HT1080 (cell line): Measurements from ENCODE around the gene BRAT1. TPM values are rescaled to one million over a fixed set of nuclear protein-coding genes. Genes with fewer than 3 reads are reported as not detected.

Experiments
- DNase-seq: peaks from one replicate; pipeline ENCODE4 v3.0.0-alpha.2; 2015; ENCODE audit warnings: low read depth
- total RNA-seq: library from RNA; depleted of rRNA; stranded (reverse); fragments of >200 nt; shearing (Covaris generic); gene quantifications from 2 replicates; pipeline ENCODE4 v1.2.3, GENCODE V29; 2014

The BRAT1 gene
- total RNA-seq, 1 experiment from 2014 or later = 56.2 TPM

- no peak for DNase-seq
These were observed 29.4 kb downstream of the BRAT1 start for GRCh38 chr7:2525658-2526630.

GRCh38 chr7:2524808-2525657, 30.3 kb downstream of the BRAT1 start:
- no peak for DNase-seq

GRCh38 chr7:2523941-2524807, 31.1 kb downstream of the BRAT1 start:
- peak; percentile 50 for DNase-seq

GRCh38 chr7:2523461-2523936, 31.8 kb downstream of the BRAT1 start:
- DNase-seq = no peak

- no peak for DNase-seq
These were observed 32.4 kb downstream of the BRAT1 start for GRCh38 chr7:2522780-2523433.

GRCh38 chr7:2521952-2522591, 33.3 kb downstream of the BRAT1 start:
- peak; percentile 63 for DNase-seq

- no peak for DNase-seq
These were observed 34.0 kb downstream of the BRAT1 start for GRCh38 chr7:2521341-2521745.

GRCh38 chr7:2520761-2521290, 34.5 kb downstream of the BRAT1 start:
- DNase-seq = no peak

GRCh38 chr7:2520131-2520760, 35.1 kb downstream of the BRAT1 start:
- no peak for DNase-seq

GRCh38 chr7:2519119-2519930, 36.0 kb downstream of the BRAT1 start, which contains the start of gene LFNG:
Gene LFNG, plus strand, starts transcription at chr7:2519774. Its CDS starts 88 bp downstream, at chr7:2519862.
- peak; percentile 86 for DNase-seq

- no peak for DNase-seq
These were observed 36.6 kb downstream of the BRAT1 start for GRCh38 chr7:2518737-2519118.

GRCh38 chr7:2517678-2518507, 37.4 kb downstream of the BRAT1 start:
- no peak for DNase-seq

GRCh38 chr7:2517026-2517425, 38.3 kb downstream of the BRAT1 start:
- peak; percentile 94 for DNase-seq

- no peak for DNase-seq
These were observed 39.1 kb downstream of the BRAT1 start for GRCh38 chr7:2516194-2516555.

GRCh38 chr7:2515424-2516193, 39.7 kb downstream of the BRAT1 start:
- DNase-seq = no peak
